ENCODE results near the gene MAN2B2.

Gene MAN2B2

DNA sequence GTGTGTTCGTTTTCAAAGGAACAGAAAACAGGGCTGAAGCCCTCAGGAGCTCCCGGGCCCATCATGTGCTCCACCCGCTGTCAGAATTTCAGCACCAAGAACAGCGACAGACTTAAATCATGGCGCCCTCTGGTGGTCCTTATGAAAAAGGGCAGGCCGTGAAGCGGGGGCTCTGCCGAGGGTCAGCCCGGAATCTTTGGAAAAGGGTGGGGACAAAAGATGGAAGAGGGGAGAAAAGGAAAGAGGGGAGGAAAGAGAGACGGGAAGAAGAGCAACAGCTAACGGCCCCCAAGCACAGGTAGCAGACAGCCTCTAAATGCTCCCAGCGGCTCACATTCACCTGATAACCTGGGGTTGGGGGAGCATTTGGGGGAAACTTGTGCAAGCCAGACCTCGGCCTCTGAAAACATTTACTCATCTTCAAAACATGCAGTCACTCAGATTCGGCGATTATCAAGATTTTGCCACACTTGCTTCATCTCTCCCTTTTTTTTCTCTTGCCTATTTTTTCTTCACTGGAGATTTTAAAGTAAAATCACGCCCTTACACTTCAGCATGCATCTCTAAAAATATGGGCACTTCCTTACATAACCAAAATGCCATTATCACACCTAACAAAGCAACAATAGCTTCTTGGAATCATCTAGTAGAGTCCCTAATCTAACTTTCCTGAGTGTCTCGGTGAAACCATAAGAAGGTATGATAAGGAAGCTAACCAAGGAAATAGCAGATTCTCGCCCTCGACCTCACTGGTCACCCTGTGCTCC is 28.1 kb upstream of the MAN2B2 start:
- peak; percentile 64 for DNase-seq (ENCODE audit: low spot score)

GRCh38 chr4:6548201-6548881 is 26.6 kb upstream of the MAN2B2 start:
- DNase-seq (ENCODE audit: low spot score): no peak

- no peak for DNase-seq (ENCODE audit: low spot score)
Observed at GRCh38 chr4:6548882-6549230, 26.1 kb upstream of the MAN2B2 start.

DNA sequence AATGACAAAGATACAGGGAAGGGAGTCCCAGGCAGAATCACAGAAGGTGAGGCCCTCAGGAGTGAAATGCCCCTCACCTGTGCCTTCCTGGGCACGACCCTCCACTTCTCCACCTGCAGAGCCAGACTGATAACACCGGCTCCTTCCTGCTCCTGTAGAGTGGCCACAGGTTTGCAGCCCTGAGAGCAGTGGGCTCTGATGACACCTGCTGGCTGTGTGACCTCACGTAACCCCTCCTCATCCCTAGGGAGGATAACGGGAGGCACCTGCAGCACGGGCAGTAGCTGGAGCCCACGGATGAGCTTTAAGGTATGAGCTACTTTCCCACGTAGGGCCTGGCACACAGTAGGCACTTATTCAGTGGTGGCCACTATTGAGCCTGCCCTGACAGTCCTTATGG is 25.5 kb upstream of the MAN2B2 start:
- no peak for DNase-seq (ENCODE audit: low spot score)

DNA sequence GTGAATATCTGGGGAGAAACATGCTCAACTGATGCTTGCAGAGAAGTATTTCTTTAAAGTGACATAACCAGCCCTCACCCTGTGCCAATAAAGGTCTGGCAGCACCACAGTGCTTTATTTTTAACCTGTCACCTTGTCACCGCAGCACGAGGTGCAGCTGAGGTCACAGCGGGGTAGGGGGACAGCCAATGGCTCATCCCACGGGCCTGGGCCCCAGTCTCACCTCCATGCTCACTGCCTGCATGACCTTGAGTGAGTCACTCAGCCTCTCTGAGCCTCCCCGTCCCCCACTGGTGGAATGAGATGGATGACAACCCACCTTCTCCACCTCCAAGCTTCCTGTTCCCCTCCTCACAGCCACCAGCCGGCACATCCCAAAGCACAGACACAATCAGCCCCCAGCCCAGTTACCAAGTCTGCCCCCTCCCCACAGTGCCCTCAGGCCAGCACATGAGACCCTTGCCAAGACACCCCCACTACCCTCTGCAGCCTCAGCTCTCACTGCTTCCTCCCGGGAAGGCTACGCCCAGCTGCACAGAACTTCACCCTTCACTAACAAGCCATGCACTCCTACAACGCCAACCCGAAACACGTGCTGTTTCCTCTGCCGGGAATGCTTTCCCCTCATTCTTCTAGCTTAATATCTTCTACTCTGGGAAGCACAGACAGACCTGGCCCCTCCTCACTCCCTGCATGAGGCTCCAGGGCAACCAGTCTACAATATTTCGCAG is 24.9 kb upstream of the MAN2B2 start:
- DNase-seq (ENCODE audit: low spot score): no peak

GRCh38 chr4:6550821-6551220 is 24.2 kb upstream of the MAN2B2 start:
- DNase-seq (ENCODE audit: low spot score): no peak

DNA sequence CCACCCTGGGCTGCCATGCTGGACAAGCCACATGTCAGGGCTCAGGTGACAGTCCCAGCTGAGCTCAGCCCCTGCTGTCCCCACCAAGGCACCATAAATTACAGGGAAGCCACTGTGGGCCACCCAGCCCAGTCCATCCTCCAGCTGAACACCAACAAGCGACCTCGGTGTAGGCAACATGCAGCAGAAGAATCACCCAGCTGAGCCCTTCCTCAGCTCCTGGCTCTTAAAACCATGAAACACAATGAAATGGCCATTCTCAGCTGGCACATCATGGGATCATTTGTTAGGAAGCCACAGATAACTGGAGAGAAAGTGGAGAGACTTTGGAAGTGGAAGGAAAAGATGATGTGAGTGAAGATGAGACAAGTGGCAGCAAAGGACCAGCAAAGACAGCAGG is 23.3 kb upstream of the MAN2B2 start:
- DNase-seq (ENCODE audit: low spot score): no peak

DNA sequence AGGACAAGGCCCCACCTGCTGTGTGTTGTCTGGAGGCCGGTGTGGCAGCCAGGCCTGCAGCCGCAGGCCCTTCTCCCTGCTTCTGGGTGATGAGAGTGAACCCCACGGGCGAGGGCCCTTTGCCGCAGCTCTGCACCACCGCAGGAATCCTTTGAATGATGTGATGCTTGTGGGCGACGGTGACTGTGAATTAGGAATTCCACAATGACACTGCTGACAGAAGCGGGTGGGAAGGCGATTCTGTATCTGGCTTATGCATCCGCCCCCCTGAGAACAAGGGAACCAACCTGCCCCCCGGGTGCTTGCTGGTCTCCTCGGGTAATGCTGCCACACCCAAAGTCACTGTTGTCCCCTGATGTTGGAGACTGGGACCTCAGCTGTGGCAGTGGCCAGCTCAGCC is 19.5 kb upstream of the MAN2B2 start:
- no peak for DNase-seq (ENCODE audit: low spot score)

DNA sequence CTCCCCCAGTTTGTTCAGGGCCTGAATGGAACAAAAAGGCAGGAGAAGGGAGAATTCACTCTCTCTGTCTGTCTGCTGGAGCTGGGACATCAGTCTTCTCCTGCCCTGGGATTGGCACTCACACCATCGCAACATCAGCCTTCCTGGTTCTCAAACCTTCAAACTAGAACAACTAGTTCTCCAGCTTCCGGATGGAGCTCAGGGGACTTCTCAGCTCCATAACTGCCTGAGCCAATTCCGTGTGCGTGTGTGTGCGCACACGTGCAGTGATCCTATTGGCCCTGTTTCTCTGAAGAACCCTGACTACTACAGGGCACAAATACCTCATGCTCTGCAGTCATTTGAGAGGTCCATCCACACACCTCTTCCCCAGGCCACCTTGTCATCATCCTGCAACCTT is 18.7 kb upstream of the MAN2B2 start:
- DNase-seq (ENCODE audit: low spot score): no peak

DNA sequence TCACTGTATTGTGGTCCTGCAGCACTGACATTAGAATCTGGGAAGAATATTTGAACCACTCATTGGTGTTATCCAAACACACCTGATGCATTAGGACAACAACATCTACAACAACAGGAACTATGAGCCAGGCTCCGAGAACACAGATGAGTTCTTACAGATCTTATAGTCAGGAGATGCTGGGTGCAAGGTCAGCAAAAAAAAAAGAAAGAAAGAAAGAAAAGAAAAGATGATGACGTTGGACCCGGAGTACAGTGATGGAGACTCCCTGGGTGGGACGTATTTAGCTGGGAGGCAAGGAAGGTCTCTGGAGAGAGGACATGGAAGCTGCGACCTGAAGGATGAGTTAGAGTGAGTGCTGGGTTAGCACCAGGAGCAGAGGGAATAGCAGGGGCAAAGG is 17.8 kb upstream of the MAN2B2 start:
- no peak for DNase-seq (ENCODE audit: low spot score)

DNA sequence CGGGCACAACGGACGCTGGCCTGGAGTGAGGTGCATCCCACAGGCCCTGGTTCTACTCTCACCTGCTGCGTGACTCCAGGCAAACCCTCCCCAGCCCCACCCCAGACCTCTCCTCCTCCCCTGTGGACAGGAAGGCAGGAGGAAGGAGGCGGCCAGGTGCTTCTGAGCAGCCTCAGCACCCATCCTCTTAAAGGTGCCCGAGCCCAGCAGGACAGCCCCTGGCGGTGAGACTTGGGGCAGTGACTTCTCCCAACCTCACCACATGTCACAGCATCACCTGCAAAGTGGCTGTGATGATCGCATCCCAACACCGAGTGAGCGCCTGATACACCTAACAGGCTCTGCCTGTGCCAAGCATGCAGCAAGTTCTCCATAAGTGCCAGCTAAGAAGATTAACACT is 17.1 kb upstream of the MAN2B2 start:
- no peak for DNase-seq (ENCODE audit: low spot score)

- DNase-seq (ENCODE audit: low spot score): no peak
Observed at GRCh38 chr4:6560416-6561172, 14.4 kb upstream of the MAN2B2 start.

GRCh38 chr4:6561173-6561516 is 13.8 kb upstream of the MAN2B2 start:
- no peak for DNase-seq (ENCODE audit: low spot score)

DNA sequence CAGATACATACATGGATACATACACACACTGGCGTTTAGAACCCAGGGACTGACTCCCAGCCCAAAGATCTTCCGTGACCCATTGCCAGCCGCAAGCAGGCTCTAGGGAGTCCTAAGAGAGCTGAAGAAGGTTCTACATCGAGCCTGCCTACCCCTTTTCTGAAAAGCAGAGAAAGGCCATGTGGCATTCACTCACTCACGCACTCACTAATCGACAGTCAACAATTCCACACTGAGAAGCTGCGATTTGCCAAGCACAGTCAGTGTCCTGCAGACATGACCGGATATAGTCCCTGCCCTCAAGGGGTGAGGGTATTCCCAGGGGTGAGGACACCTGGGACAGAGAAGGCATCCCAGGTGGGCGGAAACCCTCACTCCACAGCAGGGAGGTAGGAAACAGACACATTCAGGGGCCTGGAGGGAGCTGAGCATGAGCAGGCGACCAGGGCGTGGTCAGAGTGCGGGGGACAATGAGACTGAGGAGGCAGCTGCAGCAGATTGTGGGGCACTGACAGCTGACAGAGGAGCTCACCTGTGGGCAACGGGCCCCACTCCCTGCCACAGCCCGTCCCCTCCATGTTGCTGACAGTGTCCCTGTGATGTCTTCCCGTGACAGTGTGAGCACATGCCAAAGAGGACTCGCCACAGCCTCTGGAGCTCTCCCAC is 13.2 kb upstream of the MAN2B2 start:
- no peak for DNase-seq (ENCODE audit: low spot score)

- DNase-seq (ENCODE audit: low spot score): no peak
Observed at GRCh38 chr4:6562931-6563901, 11.8 kb upstream of the MAN2B2 start.

DNA sequence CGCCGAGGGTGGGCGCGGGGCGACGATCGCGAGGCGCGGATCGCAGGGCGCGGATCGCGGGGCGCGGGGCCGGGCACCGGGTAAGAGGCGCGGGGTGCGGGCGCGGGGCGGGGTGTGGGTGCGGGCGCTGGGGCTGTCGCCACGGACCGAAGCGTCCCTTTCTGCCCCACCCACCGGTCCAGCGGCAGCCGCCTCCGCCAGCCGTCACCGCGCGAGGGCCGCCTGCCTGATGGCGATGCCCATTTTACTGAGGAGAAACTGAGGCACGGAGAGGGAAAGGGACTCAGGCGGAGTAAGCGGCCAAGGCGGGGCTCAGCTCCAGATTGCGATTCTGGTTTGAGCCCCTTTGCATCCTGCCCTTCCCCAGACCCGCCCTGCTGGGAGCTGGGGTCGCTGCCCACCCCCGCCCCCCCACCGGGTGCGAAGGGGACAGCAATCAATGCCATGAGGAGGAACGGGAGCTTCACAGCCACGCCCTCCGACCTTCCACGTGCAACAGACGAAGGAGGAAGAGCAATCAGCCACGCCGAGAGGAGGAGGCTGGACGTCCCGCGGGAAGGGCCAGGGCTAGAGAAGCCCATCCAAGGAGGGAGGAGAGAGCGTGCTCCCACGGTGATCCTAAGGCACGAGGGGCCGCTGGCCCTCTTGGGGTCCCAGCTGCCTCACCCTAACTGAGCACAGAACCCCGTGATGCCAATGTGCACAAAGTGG is 10.9 kb upstream of the MAN2B2 start:
- DNase-seq (ENCODE audit: low spot score): no peak

DNA sequence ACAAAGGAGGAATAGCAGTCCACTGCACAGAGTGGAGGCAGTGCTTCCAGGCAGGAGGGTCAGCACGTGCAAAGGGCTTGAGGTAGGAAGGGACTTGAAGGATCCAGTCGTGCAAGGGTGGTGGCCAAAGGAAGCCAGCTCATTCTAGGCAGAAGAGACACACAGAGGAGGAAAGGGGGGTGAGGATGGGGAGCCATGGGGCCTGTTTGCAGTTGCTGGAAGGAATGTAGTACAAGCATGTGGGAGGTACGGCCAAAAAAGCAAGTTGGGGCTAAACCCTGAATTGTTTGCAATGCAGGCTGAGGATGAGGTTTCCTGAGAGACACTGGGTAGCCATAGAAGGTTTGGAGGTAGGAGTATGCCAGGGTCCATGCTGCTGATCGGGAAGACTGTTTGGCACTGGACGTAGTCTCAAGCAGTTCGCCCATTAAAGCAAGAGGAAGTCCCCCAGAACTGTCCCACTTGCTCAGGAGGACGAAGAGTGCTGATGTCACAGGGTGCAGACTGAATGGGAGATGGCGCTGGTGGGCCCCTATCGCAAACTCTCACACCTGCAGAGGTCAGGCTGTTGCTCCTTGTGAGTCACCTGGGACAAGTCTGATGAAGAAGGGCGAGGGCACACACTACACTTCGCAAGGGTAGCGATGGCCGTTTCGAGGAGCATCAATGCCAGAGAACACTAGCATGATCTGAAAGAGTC is 9.1 kb upstream of the MAN2B2 start:
- DNase-seq (ENCODE audit: low spot score): no peak

DNA sequence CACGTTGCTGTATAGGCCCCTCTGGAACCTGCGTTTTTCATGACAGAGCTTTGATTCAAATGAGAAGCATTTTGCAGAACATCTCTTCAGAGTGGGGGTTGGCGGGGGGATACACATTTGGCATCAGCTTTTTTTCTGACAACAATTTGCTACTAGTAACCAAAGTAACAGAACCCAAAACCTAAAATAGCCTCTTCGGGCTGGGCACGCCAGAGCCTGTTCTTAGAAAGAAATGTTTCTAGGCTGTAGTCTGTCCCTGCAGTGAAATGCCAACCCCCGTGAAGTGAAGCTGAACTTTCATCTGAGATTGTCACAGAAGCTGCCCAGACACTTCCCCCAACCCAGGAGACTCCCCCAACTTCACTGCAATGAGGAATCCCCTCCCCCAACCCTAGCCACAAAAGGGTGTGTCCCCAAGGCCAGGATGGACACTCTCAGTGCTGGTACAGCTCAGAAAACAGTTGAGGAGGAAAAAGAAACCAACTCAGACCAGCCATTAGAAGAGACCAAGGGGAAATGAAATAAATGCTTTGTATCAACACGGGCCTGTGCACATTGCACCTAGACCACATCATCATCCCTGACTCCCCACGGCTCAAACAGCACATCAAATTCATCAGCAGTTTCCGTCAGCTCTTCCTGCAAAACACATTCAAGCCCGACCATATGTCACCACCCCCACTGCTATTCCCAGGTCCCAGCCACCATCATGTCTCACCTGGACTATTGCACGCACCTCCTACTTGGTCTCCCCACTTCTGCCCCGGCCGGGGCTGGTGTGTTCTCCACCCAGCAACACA is 8.4 kb upstream of the MAN2B2 start:
- no peak for DNase-seq (ENCODE audit: low spot score)

DNA sequence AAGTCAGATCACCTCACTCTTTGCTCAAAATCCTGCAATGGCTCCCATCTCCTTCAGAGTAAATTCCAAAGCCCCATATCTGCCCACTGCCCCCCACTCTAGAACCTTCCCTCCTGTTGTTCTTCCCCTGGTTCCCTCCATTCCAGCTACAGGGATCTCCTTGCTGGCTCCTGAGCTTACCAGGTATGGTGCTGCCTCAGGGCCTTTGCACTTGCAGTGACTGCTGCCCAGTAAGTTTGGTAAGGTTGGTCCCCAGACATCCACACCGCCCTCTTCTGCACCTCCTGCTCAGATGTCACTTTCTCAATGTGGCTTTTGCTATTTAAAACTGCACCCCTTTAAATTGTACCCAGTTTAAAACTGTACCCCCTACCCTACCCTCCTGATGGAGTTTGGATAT is 7.8 kb upstream of the MAN2B2 start:
- no peak for DNase-seq (ENCODE audit: low spot score)

Data from germinal center (tissue), 1 donor.